Measurements from ENCODE around the gene OGDH.
A peak's percentile ranks its signal among the peaks of the same experiment; 100 is the strongest.

OGDH gene

GRCh38 chr7:44645696-44646095 lies 39.3 kb downstream of the OGDH start:
- Histone ChIP-seq H3K36me3 (ENCODE audit: control insufficient read depth in 1 of 2, insufficient read depth in 2 of 2, low read depth in 1 of 2, low read length in 2 of 2) (peaks cover 43 to 55% of the 10 kb centered on the region in 2 experiments), H3K18ac (ENCODE audit: low read depth in 1 of 2, low read length in 2 of 2) (no peak overlapping the region), H2BK15ac (ENCODE audit: low read depth, poor library complexity, severe bottlenecking) (no peak overlapping the region), H3K27me3 (ENCODE audit: control insufficient read depth in 1 of 2, insufficient read depth in 1 of 2, low read length in 2 of 2) (no peaks in the 10 kb centered on the region), H3K27ac (ENCODE audit: low read length, poor library complexity, severe bottlenecking) (no peak overlapping the region), H3K79me1 (replicated peaks; ENCODE audit: low read length, poor library complexity, severe bottlenecking) (peaks cover 51% of the 10 kb centered on the region), H3K4me2 (ENCODE audit: low read length, poor library complexity, severe bottlenecking) (no peak overlapping the region), H2AK5ac (ENCODE audit: low read length, severe bottlenecking) (no peak overlapping the region), H3K23ac (ENCODE audit: low read length in 2 of 2) (no peak overlapping the region), H3K4me3 (ENCODE audit: insufficient read depth in 1 of 2, low read depth in 1 of 2, low read length in 2 of 2) (no peak overlapping the region), H2BK12ac (ENCODE audit: low read length in 2 of 2) (no peak overlapping the region), H3K9me3 (ENCODE audit: control insufficient read depth, low read length) (no peaks in the 10 kb centered on the region), H2BK120ac (ENCODE audit: low read depth, low read length) (no peak overlapping the region), H3K9ac (ENCODE audit: low read length) (no peak overlapping the region), H4K8ac (ENCODE audit: low read length) (no peak overlapping the region), H4K91ac (ENCODE audit: low read length) (no peak overlapping the region), H3K4me1 (ENCODE audit: control insufficient read depth, insufficient read depth, low read depth, low read length) (peaks cover 4% of the 10 kb centered on the region), H2BK5ac (ENCODE audit: low read depth, low read length, poor library complexity, severe bottlenecking) (no peak overlapping the region), H3K4ac (ENCODE audit: low read depth in 1 of 2, low read length in 2 of 2) (no peak overlapping the region), H3K14ac (ENCODE audit: low read length in 2 of 2) (no peak overlapping the region), H2AFZ (ENCODE audit: low read depth, low read length) (no peak overlapping the region)
- WGBS = 100% methylated on average over 1 of the region's 2 CpGs
- no peak for DNase-seq

- 99% methylated on average over 2 of the region's 3 CpGs for WGBS
Observed at GRCh38 chr7:44646176-44646920, 39.9 kb downstream of the OGDH start.

GRCh38 chr7:44646921-44647636 lies 40.7 kb downstream of the OGDH start:
- H3K4me1 ChIP-seq (ENCODE audit: control insufficient read depth, insufficient read depth, low read depth, low read length) = peaks cover 4% of the 10 kb centered on the region
- H3K27ac ChIP-seq (ENCODE audit: low read length, poor library complexity, severe bottlenecking) = no peak overlapping the region
- H2BK120ac ChIP-seq (ENCODE audit: low read depth, low read length) = no peak overlapping the region
- H2BK5ac ChIP-seq (ENCODE audit: low read depth, low read length, poor library complexity, severe bottlenecking) = no peak overlapping the region
- no peak overlapping the region for H3K4ac ChIP-seq (ENCODE audit: low read depth in 1 of 2, low read length in 2 of 2)
- no peak overlapping the region for H2BK12ac ChIP-seq (ENCODE audit: low read length in 2 of 2)
- no peak overlapping the region for H3K18ac ChIP-seq (ENCODE audit: low read depth in 1 of 2, low read length in 2 of 2)
- no peak overlapping the region for H3K4me2 ChIP-seq (ENCODE audit: low read length, poor library complexity, severe bottlenecking)
- H3K9ac ChIP-seq (ENCODE audit: low read length) = no peak overlapping the region
- H2AFZ ChIP-seq (ENCODE audit: low read depth, low read length) = no peak overlapping the region
- H4K8ac ChIP-seq (ENCODE audit: low read length) = no peak overlapping the region
- peaks cover 48% of the 10 kb centered on the region for H3K79me1 ChIP-seq (replicated peaks; ENCODE audit: low read length, poor library complexity, severe bottlenecking)
- H3K23ac ChIP-seq (ENCODE audit: low read length in 2 of 2) = no peak overlapping the region
- H2BK15ac ChIP-seq (ENCODE audit: low read depth, poor library complexity, severe bottlenecking) = no peak overlapping the region
- peaks cover 41 to 59% of the 10 kb centered on the region in 2 experiments for H3K36me3 ChIP-seq (ENCODE audit: control insufficient read depth in 1 of 2, insufficient read depth in 2 of 2, low read depth in 1 of 2, low read length in 2 of 2)
- no peak overlapping the region for H2AK5ac ChIP-seq (ENCODE audit: low read length, severe bottlenecking)
- no peak overlapping the region for H3K14ac ChIP-seq (ENCODE audit: low read length in 2 of 2)
- WGBS = 67% methylated on average over 1 of the region's 3 CpGs
- DNase-seq = peak; percentile 16
- H3K9me3 ChIP-seq (ENCODE audit: control insufficient read depth, low read length) = no peaks in the 10 kb centered on the region
- H3K4me3 ChIP-seq (ENCODE audit: insufficient read depth in 1 of 2, low read depth in 1 of 2, low read length in 2 of 2) = no peak overlapping the region
- H4K91ac ChIP-seq (ENCODE audit: low read length) = no peak overlapping the region
- no peaks in the 10 kb centered on the region for H3K27me3 ChIP-seq (ENCODE audit: control insufficient read depth in 1 of 2, insufficient read depth in 1 of 2, low read length in 2 of 2)

More at GRCh38 chr7:44646176-44646920, 39.9 kb downstream of the OGDH start:
- no peak overlapping the region for H4K8ac ChIP-seq (ENCODE audit: low read length)
- H2BK12ac ChIP-seq (ENCODE audit: low read length in 2 of 2) = no peak overlapping the region
- no peak overlapping the region for H3K4me2 ChIP-seq (ENCODE audit: low read length, poor library complexity, severe bottlenecking)
- no peak overlapping the region for H4K91ac ChIP-seq (ENCODE audit: low read length)
- no peaks in the 10 kb centered on the region for H3K27me3 ChIP-seq (ENCODE audit: control insufficient read depth in 1 of 2, insufficient read depth in 1 of 2, low read length in 2 of 2)
- H2AFZ ChIP-seq (ENCODE audit: low read depth, low read length) = no peak overlapping the region
- peaks cover 45 to 59% of the 10 kb centered on the region in 2 experiments for H3K36me3 ChIP-seq (ENCODE audit: control insufficient read depth in 1 of 2, insufficient read depth in 2 of 2, low read depth in 1 of 2, low read length in 2 of 2)
- H3K27ac ChIP-seq (ENCODE audit: low read length, poor library complexity, severe bottlenecking) = no peak overlapping the region
- no peak overlapping the region for H3K14ac ChIP-seq (ENCODE audit: low read length in 2 of 2)
- H2BK120ac ChIP-seq (ENCODE audit: low read depth, low read length) = no peak overlapping the region
- no peak overlapping the region for H3K4ac ChIP-seq (ENCODE audit: low read depth in 1 of 2, low read length in 2 of 2)
- H3K23ac ChIP-seq (ENCODE audit: low read length in 2 of 2) = no peak overlapping the region
- no peak overlapping the region for H2AK5ac ChIP-seq (ENCODE audit: low read length, severe bottlenecking)
- H3K79me1 ChIP-seq (replicated peaks; ENCODE audit: low read length, poor library complexity, severe bottlenecking) = peaks cover 53% of the 10 kb centered on the region
- peaks cover 4% of the 10 kb centered on the region for H3K4me1 ChIP-seq (ENCODE audit: control insufficient read depth, insufficient read depth, low read depth, low read length)
- H2BK15ac ChIP-seq (ENCODE audit: low read depth, poor library complexity, severe bottlenecking) = no peak overlapping the region
- H3K9me3 ChIP-seq (ENCODE audit: control insufficient read depth, low read length) = no peaks in the 10 kb centered on the region
- H2BK5ac ChIP-seq (ENCODE audit: low read depth, low read length, poor library complexity, severe bottlenecking) = no peak overlapping the region
- H3K9ac ChIP-seq (ENCODE audit: low read length) = no peak overlapping the region
- H3K4me3 ChIP-seq (ENCODE audit: insufficient read depth in 1 of 2, low read depth in 1 of 2, low read length in 2 of 2) = no peak overlapping the region
- DNase-seq = no peak
- H3K18ac ChIP-seq (ENCODE audit: low read depth in 1 of 2, low read length in 2 of 2) = no peak overlapping the region

- Histone ChIP-seq H2BK15ac (ENCODE audit: low read depth, poor library complexity, severe bottlenecking) (no peak overlapping the region), H4K8ac (ENCODE audit: low read length) (no peak overlapping the region), H3K4me3 (ENCODE audit: insufficient read depth in 1 of 2, low read depth in 1 of 2, low read length in 2 of 2) (no peak overlapping the region), H3K27me3 (ENCODE audit: control insufficient read depth in 1 of 2, insufficient read depth in 1 of 2, low read length in 2 of 2) (no peaks in the 10 kb centered on the region), H3K79me1 (replicated peaks; ENCODE audit: low read length, poor library complexity, severe bottlenecking) (peaks cover 49% of the 10 kb centered on the region), H3K14ac (ENCODE audit: low read length in 2 of 2) (no peak overlapping the region), H3K9ac (ENCODE audit: low read length) (no peak overlapping the region), H3K18ac (ENCODE audit: low read depth in 1 of 2, low read length in 2 of 2) (no peak overlapping the region), H3K9me3 (ENCODE audit: control insufficient read depth, low read length) (no peaks in the 10 kb centered on the region), H3K4ac (ENCODE audit: low read depth in 1 of 2, low read length in 2 of 2) (no peak overlapping the region), H2BK5ac (ENCODE audit: low read depth, low read length, poor library complexity, severe bottlenecking) (no peak overlapping the region), H3K4me2 (ENCODE audit: low read length, poor library complexity, severe bottlenecking) (no peak overlapping the region), H3K36me3 (ENCODE audit: control insufficient read depth in 1 of 2, insufficient read depth in 2 of 2, low read depth in 1 of 2, low read length in 2 of 2) (peaks cover 41 to 63% of the 10 kb centered on the region in 2 experiments), H4K91ac (ENCODE audit: low read length) (no peak overlapping the region), H3K23ac (ENCODE audit: low read length in 2 of 2) (no peak overlapping the region), H2AFZ (ENCODE audit: low read depth, low read length) (no peak overlapping the region), H2BK12ac (ENCODE audit: low read length in 2 of 2) (no peak overlapping the region), H2BK120ac (ENCODE audit: low read depth, low read length) (no peak overlapping the region), H3K27ac (ENCODE audit: low read length, poor library complexity, severe bottlenecking) (no peak overlapping the region), H3K4me1 (ENCODE audit: control insufficient read depth, insufficient read depth, low read depth, low read length) (peaks cover 4% of the 10 kb centered on the region), H2AK5ac (ENCODE audit: low read length, severe bottlenecking) (no peak overlapping the region)
- DNase-seq = no peak
- WGBS = 92% methylated on average over 3 of the region's 4 CpGs
Observed at GRCh38 chr7:44647981-44648714, 41.7 kb downstream of the OGDH start.

Data from mesenchymal stem cell (in vitro differentiated cells and primary cell).